Measurements from ENCODE around the gene CCDC69.
"Not testable (repeated sequence)": the region's sequence is repeated elsewhere in the genome, so short reads cannot be mapped to it uniquely, and the experiment has no call there.

GRCh38 chr5:151197291-151197600 is 26.6 kb downstream of the CCDC69 start:
- not testable (repeated sequence) for TF ChIP-seq CTCF (IDR thresholded peaks at IDR 0.05; ENCODE audit: low read length); EZH2 (IDR thresholded peaks at IDR 0.05; ENCODE audit: borderline replicate concordance, low read length)

Measured in OCI-LY1 (cell line).